Lung (tissue), 12 donors: ENCODE measurements around the gene NFATC1. TPM values are rescaled to one million over a fixed set of nuclear protein-coding genes. Genes with fewer than 3 reads are reported as not detected.

ENCODE experiments used
- ATAC-seq: fragments of 200-7000 bp; cut with Tn5 transposase; one replicate; pipeline ENCODE4 v1.9.1; 2020; ENCODE audit warnings: moderate number of reproducible peaks; ENCODE audit not compliant: insufficient read depth, low FRiP score
- DNase-seq, 3 donors: peaks; one replicate each; pipeline ENCODE4 v3.0.0-alpha.2; 2013 to 2017
- H3K27ac ChIP-seq, 2 donors: one replicate each; pipeline ENCODE4 v1.5.1; 2013; ENCODE audit warnings: mild to moderate bottlenecking in 2 of 2, moderate library complexity in 2 of 2, control low read depth in 1 of 2, inconsistent platforms in 1 of 2, low read depth in 1 of 2, low read length in 1 of 2
- H3K27me3 ChIP-seq, 3 donors: one replicate each; pipeline ENCODE4 v1.5.1; 2013; ENCODE audit warnings: low read length in 2 of 3; ENCODE audit not compliant: control insufficient read depth in 3 of 3, insufficient read depth in 3 of 3
- H3K36me3 ChIP-seq, 4 donors: one replicate each; pipeline ENCODE4 v1.5.1; 2013; ENCODE audit warnings: low read length in 4 of 4, mild to moderate bottlenecking in 1 of 4, moderate library complexity in 1 of 4; ENCODE audit not compliant: control insufficient read depth in 4 of 4, insufficient read depth in 4 of 4
- H3K4me1 ChIP-seq, 5 donors: one replicate each; pipeline ENCODE4 v1.5.1; 2013; ENCODE audit warnings: low read length in 5 of 5, mild to moderate bottlenecking in 2 of 5, moderate library complexity in 1 of 5; ENCODE audit not compliant: control insufficient read depth in 5 of 5, insufficient read depth in 5 of 5
- H3K4me3 ChIP-seq: one replicate; pipeline ENCODE4 v1.5.1; 2013; ENCODE audit warnings: mild to moderate bottlenecking, control low read depth, moderate library complexity
- H3K9ac ChIP-seq, 2 donors: one replicate each; pipeline ENCODE4 v1.5.1; 2013; ENCODE audit warnings: low read length in 2 of 2, control low read depth in 1 of 2; ENCODE audit not compliant: insufficient read depth in 1 of 2
- H3K9me3 ChIP-seq, 4 donors: one replicate each; pipeline ENCODE4 v1.5.1; 2013; ENCODE audit warnings: low read length in 3 of 4, mild to moderate bottlenecking in 1 of 4, moderate library complexity in 1 of 4; ENCODE audit not compliant: control insufficient read depth in 4 of 4, insufficient read depth in 3 of 4
- CTCF ChIP-seq: IDR thresholded peaks from 2 replicates; pipeline ENCODE4 v1.5.1; 2012; ENCODE audit warnings: mild to moderate bottlenecking; ENCODE audit errors: control extremely low read depth, extremely low read depth
- WGBS, 2 donors: extraction: QIAGEN DNeasy Blood & Tissue Kit; methylation state at CpG; one replicate each; pipeline ENCODE4 v1.1.7; 2013; 5-methylcytosine and 5-hydroxymethylcytosine counted together
- polyA plus RNA-seq, 2 donors: library from polyadenylated mRNA; stranded (reverse); fragments of 200-250 nt; gene quantifications; one replicate each; pipeline ENCODE4 v1.2.1, GENCODE V29; 2013
- total RNA-seq, 2 donors: library from RNA; depleted of rRNA in 1 of 2; stranded (reverse); fragments of >200 nt in 1 of 2; gene quantifications; one replicate each; pipeline ENCODE4 v1.2.1, GENCODE V29; 2014 to 2021
- donor health status: control.
- donor health status: control.
- donor health status: Bipolar disorder and iron deficiency.
- donor health status: healthy.
- donor health status: DM: yes; HTN: yes; CAD: no.

NFATC1 gene
- total and polyA plus RNA-seq, 4 donors: 8.6 to 25.5 (median 12.9) TPM

GRCh38 chr18:79484661-79485621 is 89.2 kb downstream of the NFATC1 start:
- no peak overlapping the region for H3K9ac ChIP-seq
- TF ChIP-seq CTCF: no peak
- ATAC-seq (no peak), DNase-seq (peak; percentile 68 to 79 (median 78))
- no peak overlapping the region for H3K4me3 ChIP-seq
- H3K36me3 ChIP-seq: peaks cover 0 to 25% (median 2%) of the 10 kb centered on the region in 4 donors
- H3K4me1 ChIP-seq: peaks cover 0 to 25% (median 0%) of the 10 kb centered on the region in 5 donors
- no peak overlapping the region for H3K27ac ChIP-seq
- WGBS, 2 donors: 78 to 82% methylated on average over 50 of the region's 50 CpGs
- H3K27me3 ChIP-seq: no peaks in the 10 kb centered on the region
- no peaks in the 10 kb centered on the region for H3K9me3 ChIP-seq

GRCh38 chr18:79485788-79486355 is 90.1 kb downstream of the NFATC1 start:
- DNase-seq (peak in 2 of 3 donors; percentile 16 to 57), ATAC-seq (no peak)
- Histone ChIP-seq H3K4me1 (peaks cover 0 to 20% (median 0%) of the 10 kb centered on the region in 5 donors), H3K27me3 (no peaks in the 10 kb centered on the region), H3K27ac (no peak overlapping the region), H3K36me3 (peaks cover 0 to 25% (median 2%) of the 10 kb centered on the region in 4 donors), H3K4me3 (no peak overlapping the region), H3K9ac (no peak overlapping the region), H3K9me3 (no peaks in the 10 kb centered on the region)
- no peak for TF ChIP-seq CTCF
- 85 to 91% methylated on average over 16 of the region's 16 CpGs for WGBS, 2 donors

GRCh38 chr18:79486356-79487182 is 90.8 kb downstream of the NFATC1 start:
- peak in 1 of 3 donors; percentile 11 for DNase-seq
- peaks cover 0 to 21% (median 0%) of the 10 kb centered on the region in 5 donors for H3K4me1 ChIP-seq
- no peak overlapping the region for H3K9ac ChIP-seq
- peaks cover 0 to 25% (median 2%) of the 10 kb centered on the region in 4 donors for H3K36me3 ChIP-seq
- ATAC-seq: no peak
- no peak overlapping the region for H3K27ac ChIP-seq
- H3K9me3 ChIP-seq: no peaks in the 10 kb centered on the region
- H3K4me3 ChIP-seq: no peak overlapping the region
- no peak for TF ChIP-seq CTCF
- H3K27me3 ChIP-seq: no peaks in the 10 kb centered on the region
- 96% methylated on average over 69 of the region's 69 CpGs for WGBS, 2 donors
